HPDE6-E6E7 (cell line): ENCODE measurements around the gene YIPF3.
"Not testable (repeated sequence)": the region's sequence is repeated elsewhere in the genome, so short reads cannot be mapped to it uniquely, and the experiment has no call there.

ENCODE experiments used
- DNase-seq: peaks from one replicate; pipeline ENCODE4 v3.0.0; 2011; ENCODE audit warnings: missing footprints; ENCODE audit errors: extremely low spot score

The YIPF3 gene

GRCh38 chr6:43516697-43517504, at the start of gene YIPF3, which contains the start of gene POLR1C:
Gene YIPF3, minus strand, starts transcription at chr6:43516926. Its CDS starts 119 bp downstream, at chr6:43516807.
Gene POLR1C, plus strand, starts transcription at chr6:43517089. Its CDS starts 21 bp downstream, at chr6:43517110.
- DNase-seq: peak; percentile 96

GRCh38 chr6:43559328-43559727, 42.6 kb upstream of the YIPF3 start:
- DNase-seq: no peak

GRCh38 chr6:43557620-43558019, 40.9 kb upstream of the YIPF3 start:
- not testable (repeated sequence) for DNase-seq

- DNase-seq: no peak
Measured at GRCh38 chr6:43547222-43547621, 30.5 kb upstream of the YIPF3 start.

- DNase-seq: no peak
Measured at GRCh38 chr6:43544461-43544860, 27.7 kb upstream of the YIPF3 start.

GRCh38 chr6:43541774-43542471, 25.2 kb upstream of the YIPF3 start:
- DNase-seq: no peak

- no peak for DNase-seq
Measured at GRCh38 chr6:43540507-43540906, 23.8 kb upstream of the YIPF3 start.

GRCh38 chr6:43539409-43539808, 22.7 kb upstream of the YIPF3 start:
- DNase-seq: not testable (repeated sequence)

- not testable (repeated sequence) for DNase-seq
Measured at GRCh38 chr6:43538986-43539385, 22.3 kb upstream of the YIPF3 start.

- DNase-seq: no peak
Measured at GRCh38 chr6:43532201-43532600, 15.5 kb upstream of the YIPF3 start.

GRCh38 chr6:43524483-43524961, 7.8 kb upstream of the YIPF3 start:
- no peak for DNase-seq

- DNase-seq: no peak
Measured at GRCh38 chr6:43523284-43523683, 6.6 kb upstream of the YIPF3 start.

- DNase-seq: no peak
Measured at GRCh38 chr6:43522547-43523261, 6.0 kb upstream of the YIPF3 start.

GRCh38 chr6:43521836-43522235, 5.1 kb upstream of the YIPF3 start:
- no peak for DNase-seq

GRCh38 chr6:43520097-43520496, 3.4 kb upstream of the YIPF3 start:
- DNase-seq: no peak

GRCh38 chr6:43517505-43518357, 1.0 kb upstream of the YIPF3 start:
- no peak for DNase-seq

GRCh38 chr6:43516367-43516696, 394 bp downstream of the YIPF3 start:
- DNase-seq: peak; percentile 31

- no peak for DNase-seq
Measured at GRCh38 chr6:43515808-43516207, 918 bp downstream of the YIPF3 start.

GRCh38 chr6:43511824-43512415, 4.8 kb downstream of the YIPF3 start:
- DNase-seq: no peak

GRCh38 chr6:43510827-43511163, 5.9 kb downstream of the YIPF3 start:
- no peak for DNase-seq
